Stimulated activated naive B cell treated with anti-CD40 and anti-IgM and Interleukin-4, amounts not matched to agents 10 μg/mL and 1 μg/mL and 100 μg/mL, for 72 hours (primary cell): Measurements from ENCODE around the gene CD52.
"Not testable (repeated sequence)": the region's sequence is repeated elsewhere in the genome, so short reads cannot be mapped to it uniquely, and the experiment has no call there.

ENCODE experiments used
- ATAC-seq, 2 donors: fragments of 150-1000 bp; cut with Tn5 transposase; replicated peaks; 2 replicates each; pipeline ENCODE4 v1.10.0; 2021; ENCODE audit warnings: moderate library complexity in 1 of 2
- DNase-seq: peaks from one replicate; pipeline ENCODE4 v3.0.0; 2021
- H3K27ac Mint-ChIP-seq: one replicate; pipeline ENCODE4 v1.8.0; 2022; ENCODE audit warnings: mild to moderate bottlenecking, mixed read lengths
- H3K27me3 Mint-ChIP-seq, 2 donors: one replicate each; pipeline ENCODE4 v1.8.0; 2022; ENCODE audit warnings: mixed read lengths in 2 of 2
- H3K36me3 Mint-ChIP-seq, 2 donors: one replicate each; pipeline ENCODE4 v1.8.0; 2022; ENCODE audit warnings: mixed read lengths in 2 of 2, mild to moderate bottlenecking in 1 of 2
- H3K4me1 Mint-ChIP-seq, 2 donors: one replicate each; pipeline ENCODE4 v1.8.0; 2022; ENCODE audit warnings: mixed read lengths in 2 of 2, mild to moderate bottlenecking in 1 of 2
- H3K4me3 Mint-ChIP-seq, 2 donors: one replicate each; pipeline ENCODE4 v1.8.0; 2022; ENCODE audit warnings: mild to moderate bottlenecking in 2 of 2, mixed read lengths in 2 of 2, moderate library complexity in 1 of 2
- H3K9me3 Mint-ChIP-seq, 2 donors: one replicate each; pipeline ENCODE4 v1.8.0; 2022; ENCODE audit warnings: mixed read lengths in 2 of 2, mild to moderate bottlenecking in 1 of 2

Gene CD52

GRCh38 chr1:26321315-26322041 lies 3.7 kb downstream of the CD52 start:
- Mint-ChIP-seq H3K27ac (peak overlapping the region; percentile 88), H3K4me1 (peaks cover 41 to 78% of the 10 kb centered on the region in 2 donors), H3K4me3 (peak overlapping the region; percentile 71 to 78), H3K36me3 (peaks cover 48 to 56% of the 10 kb centered on the region in 2 donors), H3K9me3 (peaks cover 0 to 1% of the 10 kb centered on the region in 2 donors), H3K27me3 (no peaks in the 10 kb centered on the region)
- DNase-seq, result peak; percentile 86
- ATAC-seq, result peak; percentile 59 to 64

- ATAC-seq, result no peak
- Mint-ChIP-seq H3K9me3 (peaks cover 0 to 1% of the 10 kb centered on the region in 2 donors), H3K36me3 (peaks cover 48 to 56% of the 10 kb centered on the region in 2 donors), H3K27ac (no peak overlapping the region), H3K27me3 (no peaks in the 10 kb centered on the region), H3K4me1 (peaks cover 38 to 73% of the 10 kb centered on the region in 2 donors), H3K4me3 (no peak overlapping the region)
- no peak for DNase-seq
Measured at GRCh38 chr1:26322042-26322331, 4.2 kb downstream of the CD52 start.

GRCh38 chr1:26323382-26323781 lies 5.6 kb downstream of the CD52 start:
- H3K27me3 Mint-ChIP-seq, result no peaks in the 10 kb centered on the region
- no peak for DNase-seq
- ATAC-seq, result no peak
- H3K36me3 Mint-ChIP-seq, result peaks cover 43 to 50% of the 10 kb centered on the region in 2 donors
- H3K4me1 Mint-ChIP-seq, result peaks cover 28 to 59% of the 10 kb centered on the region in 2 donors
- H3K27ac Mint-ChIP-seq, result peak overlapping the region; percentile 92
- H3K4me3 Mint-ChIP-seq, result no peak overlapping the region
- H3K9me3 Mint-ChIP-seq, result peaks cover 0 to 1% of the 10 kb centered on the region in 2 donors

- Mint-ChIP-seq H3K36me3 (peaks cover 33 to 39% of the 10 kb centered on the region in 2 donors), H3K9me3 (peaks cover 0 to 1% of the 10 kb centered on the region in 2 donors), H3K27me3 (no peaks in the 10 kb centered on the region), H3K4me3 (no peak overlapping the region), H3K4me1 (peaks cover 25 to 47% of the 10 kb centered on the region in 2 donors), H3K27ac (peak overlapping the region; percentile 32)
- DNase-seq (no peak), ATAC-seq (no peak)
Measured at GRCh38 chr1:26324550-26324949, 6.8 kb downstream of the CD52 start.

- H3K4me3 Mint-ChIP-seq, result no peak overlapping the region
- H3K4me1 Mint-ChIP-seq, result peaks cover 4 to 15% of the 10 kb centered on the region in 2 donors
- peaks cover 7 to 14% of the 10 kb centered on the region in 2 donors for H3K36me3 Mint-ChIP-seq
- H3K27ac Mint-ChIP-seq, result no peak overlapping the region
- DNase-seq (no peak), ATAC-seq (no peak)
- H3K27me3 Mint-ChIP-seq, result no peaks in the 10 kb centered on the region
- H3K9me3 Mint-ChIP-seq, result no peaks in the 10 kb centered on the region
Measured at GRCh38 chr1:26327956-26328362, 10.2 kb downstream of the CD52 start.

GRCh38 chr1:26328597-26328996 lies 10.8 kb downstream of the CD52 start:
- no peaks in the 10 kb centered on the region for H3K9me3 Mint-ChIP-seq
- ATAC-seq (no peak), DNase-seq (no peak)
- peaks cover 2 to 8% of the 10 kb centered on the region in 2 donors for H3K4me1 Mint-ChIP-seq
- no peak overlapping the region for H3K4me3 Mint-ChIP-seq
- no peak overlapping the region for H3K27ac Mint-ChIP-seq
- no peaks in the 10 kb centered on the region for H3K27me3 Mint-ChIP-seq
- H3K36me3 Mint-ChIP-seq, result peaks cover 2 to 8% of the 10 kb centered on the region in 2 donors

- not testable (repeated sequence) for H3K27ac Mint-ChIP-seq, H3K4me3 Mint-ChIP-seq, H3K36me3 Mint-ChIP-seq, ATAC-seq, H3K27me3 Mint-ChIP-seq, H3K4me1 Mint-ChIP-seq, DNase-seq, H3K9me3 Mint-ChIP-seq
Measured at GRCh38 chr1:26329380-26329779, 11.6 kb downstream of the CD52 start.

GRCh38 chr1:26330276-26330675 lies 12.5 kb downstream of the CD52 start:
- DNase-seq, result no peak
- H3K27ac Mint-ChIP-seq, result no peak overlapping the region
- no peak for ATAC-seq

GRCh38 chr1:26333312-26333711 lies 15.6 kb downstream of the CD52 start:
- H3K27me3 Mint-ChIP-seq, ATAC-seq, H3K36me3 Mint-ChIP-seq, H3K9me3 Mint-ChIP-seq, H3K27ac Mint-ChIP-seq, H3K4me3 Mint-ChIP-seq, DNase-seq: not testable (repeated sequence)
- peaks cover 4 to 11% of the 10 kb centered on the region in 2 donors for H3K4me1 Mint-ChIP-seq

More at GRCh38 chr1:26330276-26330675, 12.5 kb downstream of the CD52 start:
- H3K4me3 Mint-ChIP-seq, result no peak overlapping the region
- H3K36me3 Mint-ChIP-seq, result no peaks in the 10 kb centered on the region
- H3K27me3 Mint-ChIP-seq, result no peaks in the 10 kb centered on the region
- no peaks in the 10 kb centered on the region for H3K9me3 Mint-ChIP-seq
- H3K4me1 Mint-ChIP-seq, result no peaks in the 10 kb centered on the region

GRCh38 chr1:26335774-26336476 lies 18.2 kb downstream of the CD52 start:
- peak overlapping the region; percentile 80 for H3K27ac Mint-ChIP-seq
- H3K36me3 Mint-ChIP-seq, result no peaks in the 10 kb centered on the region
- DNase-seq, result no peak
- H3K4me3 Mint-ChIP-seq, result peak overlapping the region; percentile 83 to 91
- H3K27me3 Mint-ChIP-seq, result no peaks in the 10 kb centered on the region
- peaks cover 6 to 11% of the 10 kb centered on the region in 2 donors for H3K4me1 Mint-ChIP-seq
- H3K9me3 Mint-ChIP-seq, result no peaks in the 10 kb centered on the region
- peak; percentile 2 to 3 for ATAC-seq

- peak overlapping the region; percentile 83 to 91 for H3K4me3 Mint-ChIP-seq
- peaks cover 6 to 11% of the 10 kb centered on the region in 2 donors for H3K4me1 Mint-ChIP-seq
- no peaks in the 10 kb centered on the region for H3K27me3 Mint-ChIP-seq
- no peak overlapping the region for H3K27ac Mint-ChIP-seq
- DNase-seq (peak; percentile 68), ATAC-seq (peak; percentile 93 to 94)
- H3K36me3 Mint-ChIP-seq, result no peaks in the 10 kb centered on the region
- no peaks in the 10 kb centered on the region for H3K9me3 Mint-ChIP-seq
Measured at GRCh38 chr1:26336477-26337205, 18.9 kb downstream of the CD52 start.

- Mint-ChIP-seq H3K4me1 (peaks cover 6 to 11% of the 10 kb centered on the region in 2 donors), H3K36me3 (no peaks in the 10 kb centered on the region), H3K4me3 (peak overlapping the region in 1 of 2 donors; percentile 83), H3K27ac (no peak overlapping the region), H3K9me3 (no peaks in the 10 kb centered on the region), H3K27me3 (peaks cover 0 to 2% of the 10 kb centered on the region in 2 donors)
- DNase-seq, result no peak
- no peak for ATAC-seq
Measured at GRCh38 chr1:26337206-26337535, 19.4 kb downstream of the CD52 start.

- ATAC-seq (no peak), DNase-seq (no peak)
- no peak overlapping the region for H3K4me3 Mint-ChIP-seq
- peaks cover 0 to 5% of the 10 kb centered on the region in 2 donors for H3K27me3 Mint-ChIP-seq
- no peaks in the 10 kb centered on the region for H3K9me3 Mint-ChIP-seq
- peaks cover 6 to 11% of the 10 kb centered on the region in 2 donors for H3K4me1 Mint-ChIP-seq
- H3K27ac Mint-ChIP-seq, result peak overlapping the region; percentile 51
- no peaks in the 10 kb centered on the region for H3K36me3 Mint-ChIP-seq
Measured at GRCh38 chr1:26337625-26338024, 19.9 kb downstream of the CD52 start.

GRCh38 chr1:26338670-26339069 lies 20.9 kb downstream of the CD52 start:
- no peak for DNase-seq
- peaks cover 5 to 11% of the 10 kb centered on the region in 2 donors for H3K27me3 Mint-ChIP-seq
- H3K9me3 Mint-ChIP-seq, result no peaks in the 10 kb centered on the region
- H3K27ac Mint-ChIP-seq, result no peak overlapping the region
- ATAC-seq, result no peak
- H3K36me3 Mint-ChIP-seq, result no peaks in the 10 kb centered on the region
- no peak overlapping the region for H3K4me3 Mint-ChIP-seq
- H3K4me1 Mint-ChIP-seq, result peaks cover 6 to 11% of the 10 kb centered on the region in 2 donors
